Measurements from ENCODE around the gene RNF40. TPM values are rescaled to one million over a fixed set of nuclear protein-coding genes. Genes with fewer than 3 reads are reported as not detected.
A peak's percentile ranks its signal among the peaks of the same experiment; 100 is the strongest.

RNF40 gene
- polyA plus RNA-seq, 1 experiment, result 82.4 TPM

DNA sequence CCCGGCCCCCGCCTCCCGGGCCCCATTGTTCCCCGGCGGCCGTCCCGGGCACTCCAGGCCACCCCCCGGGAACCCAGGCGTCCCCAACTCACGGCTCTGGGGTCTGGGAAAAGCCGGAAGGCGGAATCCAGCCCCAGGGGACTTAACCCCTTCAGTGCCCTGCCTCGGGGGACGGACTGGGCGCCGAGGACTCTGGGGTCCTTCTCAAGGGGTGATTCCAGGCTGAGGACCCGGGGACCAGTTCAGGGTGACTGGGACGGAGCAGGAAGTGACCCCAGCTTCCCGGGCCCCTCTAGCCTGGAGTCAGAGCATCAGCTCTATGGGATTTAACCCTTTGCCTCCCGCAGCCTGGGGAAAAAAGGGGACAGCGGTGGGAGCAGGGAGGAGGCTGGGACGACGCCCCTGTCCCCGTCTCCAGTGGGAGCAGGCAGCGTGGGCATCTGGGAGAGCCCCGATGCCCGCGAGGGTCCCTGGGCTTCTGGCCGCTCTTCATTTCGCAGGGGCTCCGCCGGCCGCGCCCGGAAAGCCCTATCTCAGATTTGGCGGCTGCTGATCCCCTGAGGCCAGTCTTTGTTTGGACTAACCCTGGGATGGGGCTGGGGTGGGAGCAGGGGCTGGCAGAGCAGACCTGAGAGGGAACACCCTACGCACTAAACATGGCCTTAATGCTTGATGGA lies 25.0 kb downstream of the RNF40 start, which contains the start of gene ZNF629:
Gene ZNF629 (minus strand): TSS at position 270 of the 677 bp plus-strand sequence. CDS start 2,723 bp downstream, outside the sequence.
- peaks cover 18% of the 10 kb centered on the region for H3K36me3 ChIP-seq (ENCODE audit: control insufficient read depth, insufficient read depth, low read length)

DNA sequence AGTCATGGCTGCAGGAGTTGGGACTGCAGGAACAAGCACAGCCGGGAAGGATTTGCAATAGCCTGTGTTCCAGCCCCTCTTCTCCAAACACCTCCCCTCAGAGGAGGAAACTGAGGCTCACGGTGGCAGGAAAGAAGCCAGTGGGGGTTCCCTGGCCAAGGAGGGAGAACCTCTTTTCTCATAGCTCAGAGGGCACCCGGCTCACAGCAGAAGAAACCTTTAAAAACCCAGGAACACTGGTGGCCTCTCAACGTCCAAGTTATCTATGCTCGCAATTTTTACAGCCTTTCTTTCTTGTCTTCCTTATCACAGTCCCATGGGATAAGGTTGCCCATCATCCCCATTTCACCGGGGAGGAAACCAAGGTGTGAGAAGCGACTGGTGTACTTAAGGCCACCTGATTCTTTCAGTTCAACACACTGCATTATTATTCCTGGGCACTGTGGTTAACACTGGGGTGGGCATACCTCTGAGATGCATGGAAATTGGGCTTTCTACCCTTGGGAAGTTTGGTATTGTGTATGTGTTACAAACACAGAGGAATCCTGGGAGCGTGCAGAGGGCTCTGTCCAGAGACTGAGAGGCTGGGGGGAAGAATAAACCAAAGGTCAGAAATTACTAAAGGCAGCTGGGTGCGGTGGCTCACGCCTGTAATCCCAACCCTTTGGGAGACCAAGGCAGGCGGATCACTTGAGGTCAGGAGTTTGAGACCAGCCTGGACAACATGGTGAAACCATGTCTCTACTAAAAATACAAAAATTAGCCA lies 25.7 kb downstream of the RNF40 start:
- POLR2A ChIA-PET, result interaction anchor here (1.0 to 1.1 kb wide), 2 partner anchors 18 to 19 kb away, joined by 7 to 8 read pairs; no protein-coding TSS in a partner anchor

More for the DNA sequence above, 25.0 kb downstream of the RNF40 start, which contains the start of gene ZNF629:
- ChIA-PET CTCF (interaction anchor here (1.2 to 4.1 kb wide), 3 partner anchors 11 to 27 kb away, joined by 4 to 21 read pairs (median 4); no protein-coding TSS in a partner anchor), POLR2A (interaction anchor here (0.6 to 1.1 kb wide), 3 partner anchors 18 to 65 kb away, joined by 7 to 19 read pairs (median 8); no protein-coding TSS in a partner anchor)
- Histone ChIP-seq H3K4me3 (ENCODE audit: low read depth, low read length) (peak within 1 kb of the TSS; percentile 63), H3K27me3 (ENCODE audit: control insufficient read depth, insufficient read depth, low read length) (no peaks in the 10 kb centered on the region)
- TF ChIP-seq, protein P1, sequence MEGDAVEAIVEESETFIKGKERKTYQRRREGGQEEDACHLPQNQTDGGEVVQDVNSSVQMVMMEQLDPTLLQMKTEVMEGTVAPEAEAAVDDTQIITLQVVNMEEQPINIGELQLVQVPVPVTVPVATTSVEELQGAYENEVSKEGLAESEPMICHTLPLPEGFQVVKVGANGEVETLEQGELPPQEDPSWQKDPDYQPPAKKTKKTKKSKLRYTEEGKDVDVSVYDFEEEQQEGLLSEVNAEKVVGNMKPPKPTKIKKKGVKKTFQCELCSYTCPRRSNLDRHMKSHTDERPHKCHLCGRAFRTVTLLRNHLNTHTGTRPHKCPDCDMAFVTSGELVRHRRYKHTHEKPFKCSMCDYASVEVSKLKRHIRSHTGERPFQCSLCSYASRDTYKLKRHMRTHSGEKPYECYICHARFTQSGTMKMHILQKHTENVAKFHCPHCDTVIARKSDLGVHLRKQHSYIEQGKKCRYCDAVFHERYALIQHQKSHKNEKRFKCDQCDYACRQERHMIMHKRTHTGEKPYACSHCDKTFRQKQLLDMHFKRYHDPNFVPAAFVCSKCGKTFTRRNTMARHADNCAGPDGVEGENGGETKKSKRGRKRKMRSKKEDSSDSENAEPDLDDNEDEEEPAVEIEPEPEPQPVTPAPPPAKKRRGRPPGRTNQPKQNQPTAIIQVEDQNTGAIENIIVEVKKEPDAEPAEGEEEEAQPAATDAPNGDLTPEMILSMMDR (IDR thresholded peaks at IDR 0.05; ENCODE audit: insufficient read depth, low read depth, low read length), result no peak
- no peak for DNase-seq (ENCODE audit: low read depth)

DNA sequence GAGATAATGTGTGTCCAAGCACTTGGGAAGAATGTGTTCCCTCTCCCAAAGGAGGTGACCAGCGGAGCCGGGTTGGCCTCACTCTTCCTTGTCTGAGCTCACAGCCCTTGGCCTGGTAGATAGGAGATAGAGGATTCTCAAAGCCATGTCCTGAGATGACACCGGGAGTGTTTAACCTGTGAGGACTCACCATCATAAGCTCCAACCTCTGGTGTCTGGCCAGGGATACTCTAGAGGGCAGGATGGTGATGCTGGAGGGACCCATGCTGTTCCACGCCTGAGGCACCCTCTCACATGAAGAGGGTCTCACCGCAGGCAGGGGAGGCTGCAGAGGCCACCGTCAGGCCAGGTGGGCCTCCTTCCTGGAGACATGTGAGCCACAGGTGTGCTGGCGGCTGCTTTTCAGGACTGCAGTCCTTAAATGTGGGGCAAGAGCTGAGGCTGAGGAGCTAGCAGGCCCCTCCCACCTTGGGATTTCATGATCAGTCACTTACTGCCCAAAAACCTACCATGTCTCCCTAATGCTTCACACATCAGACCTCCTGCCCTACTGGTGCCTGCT lies 31.5 kb downstream of the RNF40 start:
- ChIA-PET POLR2A (interaction anchor here (0.6 kb wide), 1 partner anchor 9 kb away, joined by 3 read pairs; no protein-coding TSS in a partner anchor), CTCF (interaction anchor here (1.0 to 1.3 kb wide), 5 partner anchors 9 to 109 kb away, joined by 3 to 4 read pairs (median 3); no protein-coding TSS in a partner anchor)
- H3K4me3 ChIP-seq (ENCODE audit: low read depth, low read length), result no peak overlapping the region
- H3K27me3 ChIP-seq (ENCODE audit: control insufficient read depth, insufficient read depth, low read length), result peaks cover 1% of the 10 kb centered on the region; the same call in 1 of the 2 replicates
- H3K36me3 ChIP-seq (ENCODE audit: control insufficient read depth, insufficient read depth, low read length), result no peaks in the 10 kb centered on the region
- no peak for DNase-seq (ENCODE audit: low read depth)
- TF ChIP-seq, protein P1 (IDR thresholded peaks at IDR 0.05; ENCODE audit: insufficient read depth, low read depth, low read length), result no peak

More for the DNA sequence above, 25.7 kb downstream of the RNF40 start:
- CTCF ChIA-PET, result interaction anchor here (1.2 to 4.1 kb wide), 3 partner anchors 10 to 26 kb away, joined by 4 to 21 read pairs (median 4); no protein-coding TSS in a partner anchor
- no peaks in the 10 kb centered on the region for H3K27me3 ChIP-seq (ENCODE audit: control insufficient read depth, insufficient read depth, low read length)
- TF ChIP-seq, protein P1 (IDR thresholded peaks at IDR 0.05; ENCODE audit: insufficient read depth, low read depth, low read length), result no peak
- H3K4me3 ChIP-seq (ENCODE audit: low read depth, low read length), result peak overlapping the region; percentile 63
- peaks cover 12% of the 10 kb centered on the region for H3K36me3 ChIP-seq (ENCODE audit: control insufficient read depth, insufficient read depth, low read length)
- DNase-seq (ENCODE audit: low read depth), result no peak

DNA sequence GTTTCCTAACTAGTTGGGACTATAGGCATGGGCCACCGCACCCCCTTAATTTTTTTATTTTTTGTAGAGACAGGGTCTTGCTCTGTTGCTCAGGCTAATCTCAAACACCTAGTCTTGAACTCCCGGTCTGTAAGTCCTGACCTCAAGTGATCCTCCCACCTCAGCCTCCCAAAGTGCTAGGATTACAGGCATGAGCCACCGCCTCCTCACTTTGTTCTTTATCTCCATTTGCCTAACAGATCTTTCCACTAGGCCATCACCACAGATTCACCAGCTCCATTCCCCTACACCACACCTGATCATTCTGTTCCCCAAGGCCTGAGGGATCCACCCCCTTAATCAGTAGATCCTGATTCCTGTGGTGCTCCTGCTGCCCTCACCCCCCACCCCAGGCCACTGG lies 32.5 kb downstream of the RNF40 start:
- ChIA-PET CTCF (interaction anchor here (1.0 kb wide), 1 partner anchor 8 kb away, joined by 3 read pairs; no protein-coding TSS in a partner anchor), POLR2A (no interaction called here)
- no peaks in the 10 kb centered on the region for H3K36me3 ChIP-seq (ENCODE audit: control insufficient read depth, insufficient read depth, low read length)
- peaks cover 1% of the 10 kb centered on the region; the same call in 1 of the 2 replicates for H3K27me3 ChIP-seq (ENCODE audit: control insufficient read depth, insufficient read depth, low read length)
- TF ChIP-seq, protein P1 (IDR thresholded peaks at IDR 0.05; ENCODE audit: insufficient read depth, low read depth, low read length), result no peak
- no peak for DNase-seq (ENCODE audit: low read depth)
- no peak overlapping the region for H3K4me3 ChIP-seq (ENCODE audit: low read depth, low read length)

All from BJ (cell line).